ENCODE measurements around the gene PAFAH2. TPM values are rescaled to one million over a fixed set of nuclear protein-coding genes. Genes with fewer than 3 reads are reported as not detected.
A peak's percentile ranks its signal among the peaks of the same experiment; 100 is the strongest.

Gene PAFAH2
- total RNA-seq, 6 donors from 2014 or later = 12.6 to 20.1 (median 15.1) TPM

GRCh38 chr1:25999041-25999800 is 1.4 kb upstream of the PAFAH2 start:
- 87 to 92% methylated on average over 9 to 18 of the region's 18 CpGs for WGBS, 2 donors
- H3K27me3 ChIP-seq = no peaks in the 10 kb centered on the region
- ATAC-seq (ENCODE audit: low FRiP score in 2 of 2) = no peak

GRCh38 chr1:25996966-25997827 is 666 bp downstream of the PAFAH2 start:
- H3K27ac ChIP-seq = peak overlapping the region; percentile 88 to 93 (median 92)

More at GRCh38 chr1:25999041-25999800, 1.4 kb upstream of the PAFAH2 start:
- H3K4me1 ChIP-seq = peaks cover 15 to 18% (median 16%) of the 10 kb centered on the region in 4 donors
- no peaks in the 10 kb centered on the region for H3K9me3 ChIP-seq
- no peaks in the 10 kb centered on the region for H3K36me3 ChIP-seq
- H3K27ac ChIP-seq = no peak overlapping the region
- H3K4me3 ChIP-seq = no peak overlapping the region
- no peak for TF ChIP-seq POLR2A (IDR thresholded peaks at IDR 0.05)
- no peak for TF ChIP-seq POLR2AphosphoS5 (IDR thresholded peaks at IDR 0.05)
- TF ChIP-seq CTCF (IDR thresholded peaks at IDR 0.05) = no peak
- TF ChIP-seq EP300 (IDR thresholded peaks at IDR 0.05) = no peak
- no peak for DNase-seq

GRCh38 chr1:25994402-25995150 is 3.3 kb downstream of the PAFAH2 start:
- 96% methylated on average over 3 of the region's 3 CpGs for WGBS, 2 donors
- ATAC-seq (ENCODE audit: low FRiP score in 2 of 2) = no peak
- TF ChIP-seq POLR2A (IDR thresholded peaks at IDR 0.05) (no peak), EP300 (IDR thresholded peaks at IDR 0.05) (no peak), CTCF (IDR thresholded peaks at IDR 0.05) (no peak), POLR2AphosphoS5 (IDR thresholded peaks at IDR 0.05) (no peak)
- Histone ChIP-seq H3K27ac (no peak overlapping the region), H3K36me3 (no peaks in the 10 kb centered on the region), H3K4me1 (peaks cover 15 to 30% (median 21%) of the 10 kb centered on the region in 4 donors), H3K27me3 (no peaks in the 10 kb centered on the region), H3K9me3 (no peaks in the 10 kb centered on the region), H3K4me3 (no peak overlapping the region)
- DNase-seq = no peak

More at GRCh38 chr1:25996966-25997827, 666 bp downstream of the PAFAH2 start:
- DNase-seq (peak; percentile 40 to 74), ATAC-seq (ENCODE audit: low FRiP score in 2 of 2) (peak in 1 of 2 donors; percentile 61)
- H3K9me3 ChIP-seq = no peaks in the 10 kb centered on the region
- TF ChIP-seq EP300 (IDR thresholded peaks at IDR 0.05) (no peak), CTCF (IDR thresholded peaks at IDR 0.05) (no peak), POLR2AphosphoS5 (IDR thresholded peaks at IDR 0.05) (peak; percentile 42 to 67), POLR2A (IDR thresholded peaks at IDR 0.05) (peak in 2 of 4 donors; percentile 23 to 54)
- H3K4me1 ChIP-seq = peaks cover 15 to 18% (median 16%) of the 10 kb centered on the region in 4 donors
- WGBS, 2 donors = 0 to 4% methylated on average over 13 of the region's 13 CpGs
- no peaks in the 10 kb centered on the region for H3K27me3 ChIP-seq
- peak overlapping the region; percentile 66 to 75 (median 70) for H3K4me3 ChIP-seq
- no peaks in the 10 kb centered on the region for H3K36me3 ChIP-seq

- WGBS, 2 donors = 87 to 89% methylated on average over 8 of the region's 8 CpGs
- TF ChIP-seq EP300 (IDR thresholded peaks at IDR 0.05) (no peak), POLR2A (IDR thresholded peaks at IDR 0.05) (no peak), POLR2AphosphoS5 (IDR thresholded peaks at IDR 0.05) (no peak), CTCF (IDR thresholded peaks at IDR 0.05) (no peak)
These were observed 4.5 kb downstream of the PAFAH2 start for GRCh38 chr1:25993197-25993951.

More at GRCh38 chr1:25993197-25993951, 4.5 kb downstream of the PAFAH2 start:
- Histone ChIP-seq H3K27ac (no peak overlapping the region), H3K9me3 (no peaks in the 10 kb centered on the region), H3K36me3 (peaks cover 0 to 6% (median 2%) of the 10 kb centered on the region in 4 donors), H3K4me3 (no peak overlapping the region), H3K4me1 (peaks cover 12 to 26% (median 16%) of the 10 kb centered on the region in 4 donors), H3K27me3 (no peaks in the 10 kb centered on the region)
- ATAC-seq (ENCODE audit: low FRiP score in 2 of 2) = no peak
- DNase-seq = no peak

All from upper lobe of left lung (tissue), 6 donors.